GM18517 (cell line): Measurements from ENCODE around the gene BMAL1.

ENCODE experiments used
- ATAC-seq: cut with Tn5 transposase; IDR thresholded peaks from one replicate; pipeline ENCODE4 v1.9.1; 2021; ENCODE audit warnings: mild to moderate bottlenecking, moderate library complexity; ENCODE audit not compliant: unreplicated experiment

The BMAL1 gene

GRCh38 chr11:13314676-13315394, 37.2 kb downstream of the BMAL1 start:
- no peak for ATAC-seq

- ATAC-seq = no peak
Observed at GRCh38 chr11:13315517-13316432, 38.2 kb downstream of the BMAL1 start.

GRCh38 chr11:13316528-13316961, 39.0 kb downstream of the BMAL1 start:
- ATAC-seq = no peak

GRCh38 chr11:13317293-13318080, 39.9 kb downstream of the BMAL1 start:
- no peak for ATAC-seq

GRCh38 chr11:13318498-13319295, 41.1 kb downstream of the BMAL1 start:
- ATAC-seq = peak; percentile 85

- no peak for ATAC-seq
Observed at GRCh38 chr11:13320688-13321087, 43.1 kb downstream of the BMAL1 start.

GRCh38 chr11:13321431-13321830, 43.8 kb downstream of the BMAL1 start:
- ATAC-seq = no peak

GRCh38 chr11:13324141-13324540, 46.6 kb downstream of the BMAL1 start:
- no peak for ATAC-seq

- no peak for ATAC-seq
Observed at GRCh38 chr11:13324709-13325108, 47.1 kb downstream of the BMAL1 start.

- no peak for ATAC-seq
Observed at GRCh38 chr11:13327421-13327820, 49.8 kb downstream of the BMAL1 start.

- ATAC-seq = no peak
Observed at GRCh38 chr11:13328286-13328685, 50.7 kb downstream of the BMAL1 start.

GRCh38 chr11:13329670-13330356, 52.2 kb downstream of the BMAL1 start:
- ATAC-seq = no peak

GRCh38 chr11:13332124-13332523, 54.5 kb downstream of the BMAL1 start:
- ATAC-seq = no peak

GRCh38 chr11:13333456-13333957, 55.9 kb downstream of the BMAL1 start:
- peak; percentile 54 for ATAC-seq

- ATAC-seq = no peak
Observed at GRCh38 chr11:13334034-13334786, 56.6 kb downstream of the BMAL1 start.

GRCh38 chr11:13335319-13335718, 57.7 kb downstream of the BMAL1 start:
- ATAC-seq = peak; percentile 39

GRCh38 chr11:13336246-13336878, 58.8 kb downstream of the BMAL1 start:
- no peak for ATAC-seq

GRCh38 chr11:13338019-13338426, 60.4 kb downstream of the BMAL1 start:
- no peak for ATAC-seq
